ENCODE results near the gene CCM2. TPM values are rescaled to one million over a fixed set of nuclear protein-coding genes. Genes with fewer than 3 reads are reported as not detected.
"Not testable (repeated sequence)": the region's sequence is repeated elsewhere in the genome, so short reads cannot be mapped to it uniquely, and the experiment has no call there.

Gene CCM2
- total RNA-seq, 2 experiments from 2014 or later: 134 TPM

DNA sequence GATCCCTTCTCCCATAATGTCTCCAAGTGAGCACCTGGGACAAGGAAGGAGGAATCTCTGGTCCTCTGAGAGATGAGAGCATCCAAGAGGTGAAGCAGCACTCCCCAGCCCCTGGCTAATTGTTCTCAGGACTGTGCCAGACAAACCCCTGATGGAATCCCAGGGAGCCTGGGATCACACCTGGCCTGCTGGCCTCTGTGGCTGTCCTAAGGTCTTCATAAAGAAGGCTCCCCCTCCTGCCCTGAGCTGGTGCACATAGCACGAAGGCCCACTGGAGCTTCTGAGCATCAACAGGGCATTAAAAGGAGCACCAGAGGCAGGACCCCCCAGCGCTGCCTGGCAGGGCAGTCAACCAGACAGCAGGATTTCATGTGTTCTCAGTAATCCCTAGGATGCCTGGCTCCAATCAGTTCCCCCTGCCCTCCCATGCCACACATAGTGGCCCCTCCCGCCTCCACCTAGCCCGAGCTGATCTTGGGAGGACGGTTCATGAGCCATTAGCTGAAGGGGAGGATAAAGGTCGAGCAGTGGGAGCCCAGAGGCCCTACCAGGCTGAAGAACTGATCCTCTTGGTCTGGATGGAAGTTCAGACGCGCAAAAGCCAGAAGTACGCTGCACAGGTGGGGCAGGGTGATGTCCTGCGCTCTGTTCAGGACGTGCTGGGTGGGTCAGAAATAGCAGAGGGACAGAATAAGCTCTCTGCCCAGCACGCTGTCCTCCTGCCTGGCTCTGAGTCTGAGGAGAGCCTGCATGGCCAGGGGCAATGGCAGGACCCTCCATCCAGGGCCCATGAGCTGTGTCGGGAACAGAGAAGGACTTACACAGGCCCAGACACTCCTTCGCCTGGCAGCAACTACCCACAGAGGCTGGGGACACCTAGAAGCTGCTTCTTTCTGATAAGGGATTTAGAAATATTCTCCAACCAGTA lies 103.0 kb downstream of the CCM2 start:
- Mint-ChIP-seq H3K4me3 (no peak overlapping the region), H3K36me3 (ENCODE audit: low read depth) (peaks cover 31% of the 10 kb centered on the region), H3K27me3 (no peaks in the 10 kb centered on the region), H3K27ac (no peak overlapping the region), H3K4me1 (peaks cover 16% of the 10 kb centered on the region), H3K9me3 (no peaks in the 10 kb centered on the region)
- ChIA-PET CTCF (interaction anchor here (1.1 to 1.2 kb wide), 2 partner anchors 12 to 27 kb away, joined by 3 to 4 read pairs; no protein-coding TSS in a partner anchor), POLR2A (no interaction called here)
- DNase-seq: no peak

DNA sequence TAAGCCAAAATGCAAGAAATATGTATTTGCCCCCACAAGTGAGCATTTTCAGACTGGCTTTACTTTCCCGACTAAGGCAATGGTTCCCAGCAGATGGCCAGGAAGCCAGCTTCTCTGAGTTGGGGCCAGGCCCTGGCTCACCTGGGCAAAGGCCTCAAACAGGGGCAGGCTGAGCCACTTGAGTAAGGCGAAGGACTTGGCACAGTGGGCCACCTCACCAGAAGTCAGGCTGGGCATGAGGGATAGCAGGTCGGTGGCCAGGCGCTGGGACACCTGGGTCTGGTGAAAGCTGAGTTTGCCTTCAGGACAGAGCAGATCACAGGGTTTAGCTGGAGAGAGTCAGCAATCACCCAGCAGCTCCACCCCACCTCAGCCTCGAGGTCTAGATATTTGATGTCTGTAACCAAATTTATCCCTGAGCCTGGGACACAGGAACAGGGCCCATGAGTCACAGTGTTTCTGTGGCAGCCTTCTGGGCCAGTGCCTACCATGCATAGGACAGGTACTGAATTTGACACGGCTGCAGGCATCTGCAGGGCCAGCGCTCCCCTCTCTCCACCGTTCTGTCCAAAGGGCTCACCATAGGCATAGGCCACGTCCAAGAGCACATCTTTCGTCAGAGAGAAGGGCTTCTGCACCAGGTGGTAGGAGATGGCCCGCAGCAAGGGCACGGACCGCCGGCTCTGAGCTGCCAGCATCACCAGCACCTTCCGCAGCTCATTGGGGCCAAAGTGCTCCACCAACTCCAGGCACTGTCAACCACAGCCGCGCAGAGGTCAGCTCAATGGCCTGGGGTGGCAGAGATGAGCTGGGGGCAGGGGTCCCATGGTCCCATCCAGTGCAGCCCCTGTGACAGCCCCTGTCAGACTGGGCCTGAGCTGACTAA lies 104.2 kb downstream of the CCM2 start:
- Mint-ChIP-seq H3K36me3 (ENCODE audit: low read depth) (peaks cover 40% of the 10 kb centered on the region), H3K4me1 (peaks cover 27% of the 10 kb centered on the region), H3K27me3 (no peaks in the 10 kb centered on the region), H3K27ac (no peak overlapping the region), H3K4me3 (no peak overlapping the region), H3K9me3 (no peaks in the 10 kb centered on the region)
- ChIA-PET CTCF (interaction anchor here (0.6 to 1.4 kb wide), 4 partner anchors 20 to 33 kb away, joined by 3 to 4 read pairs (median 4); no protein-coding TSS in a partner anchor), POLR2A (no interaction called here)
- no peak for DNase-seq

DNA sequence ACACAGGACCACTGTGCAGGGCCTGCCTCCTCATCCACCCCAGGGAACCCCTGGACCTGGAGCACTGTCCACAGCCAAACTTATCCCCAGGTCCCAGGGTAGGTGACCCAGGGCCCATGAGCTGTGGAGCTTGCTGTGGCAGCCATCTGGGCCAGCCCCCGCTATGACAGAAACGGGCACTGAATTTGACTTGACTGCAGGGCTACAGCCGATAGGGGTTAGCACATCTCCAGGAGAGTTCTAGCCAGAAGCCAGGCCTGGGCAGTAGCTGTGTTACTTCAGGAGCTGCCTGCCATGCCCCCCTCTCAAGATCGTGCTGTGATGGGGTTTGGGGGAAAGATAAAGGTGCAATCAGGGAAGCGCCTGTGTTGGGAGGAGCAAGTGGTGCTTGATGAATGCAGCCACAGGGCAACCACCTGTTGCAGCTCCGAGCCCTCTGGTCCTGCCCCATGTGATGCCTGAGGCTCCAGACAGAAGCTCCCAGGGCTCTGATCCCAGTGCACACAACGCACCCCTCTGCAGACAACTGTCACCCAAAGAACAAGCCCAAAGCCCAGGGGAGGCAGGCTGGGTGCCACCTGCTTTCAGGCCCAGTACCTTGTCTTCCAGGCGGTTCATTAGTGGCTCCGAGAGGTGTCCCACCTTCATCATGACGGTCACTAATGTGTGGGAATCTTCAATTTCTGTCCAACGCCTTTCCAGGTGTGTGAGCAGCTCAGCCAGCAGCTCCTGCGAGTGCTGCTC lies 105.0 kb downstream of the CCM2 start:
- Mint-ChIP-seq H3K9me3 (no peaks in the 10 kb centered on the region), H3K27ac (no peak overlapping the region), H3K4me3 (no peak overlapping the region), H3K4me1 (peaks cover 31% of the 10 kb centered on the region), H3K27me3 (no peaks in the 10 kb centered on the region), H3K36me3 (ENCODE audit: low read depth) (peaks cover 40% of the 10 kb centered on the region)
- no peak for DNase-seq
- ChIA-PET POLR2A (interaction anchor here (0.5 kb wide), 1 partner anchor 10 kb away, joined by 3 read pairs; no protein-coding TSS in a partner anchor), CTCF (interaction anchor here (0.6 to 1.4 kb wide), 4 partner anchors 10 to 32 kb away, joined by 3 to 4 read pairs (median 4); no protein-coding TSS in a partner anchor)

GRCh38 chr7:45105588-45106188 lies 105.7 kb downstream of the CCM2 start:
- no peak overlapping the region for H3K4me3 Mint-ChIP-seq
- peaks cover 39% of the 10 kb centered on the region for H3K36me3 Mint-ChIP-seq (ENCODE audit: low read depth)
- H3K27ac Mint-ChIP-seq: no peak overlapping the region
- H3K9me3 Mint-ChIP-seq: no peaks in the 10 kb centered on the region
- H3K27me3 Mint-ChIP-seq: no peaks in the 10 kb centered on the region
- POLR2A ChIA-PET: interaction anchor here (0.5 kb wide), 1 partner anchor 9 kb away, joined by 3 read pairs; no protein-coding TSS in a partner anchor
- DNase-seq: no peak
- CTCF ChIA-PET: interaction anchor here (0.8 kb wide), 1 partner anchor 11 kb away, joined by 3 read pairs; no protein-coding TSS in a partner anchor
- peaks cover 36% of the 10 kb centered on the region for H3K4me1 Mint-ChIP-seq

GRCh38 chr7:45106820-45107219 lies 106.8 kb downstream of the CCM2 start:
- Mint-ChIP-seq H3K36me3 (ENCODE audit: low read depth) (peaks cover 33% of the 10 kb centered on the region), H3K4me3 (no peak overlapping the region), H3K27ac (no peak overlapping the region), H3K4me1 (peaks cover 39% of the 10 kb centered on the region), H3K9me3 (no peaks in the 10 kb centered on the region), H3K27me3 (no peaks in the 10 kb centered on the region)
- CTCF ChIA-PET: interaction anchor here (1.1 to 1.6 kb wide), 4 partner anchors 10 to 472 kb away, joined by 3 to 5 read pairs (median 4); no protein-coding TSS in a partner anchor
- POLR2A ChIA-PET: no interaction called here
- no peak for DNase-seq

DNA sequence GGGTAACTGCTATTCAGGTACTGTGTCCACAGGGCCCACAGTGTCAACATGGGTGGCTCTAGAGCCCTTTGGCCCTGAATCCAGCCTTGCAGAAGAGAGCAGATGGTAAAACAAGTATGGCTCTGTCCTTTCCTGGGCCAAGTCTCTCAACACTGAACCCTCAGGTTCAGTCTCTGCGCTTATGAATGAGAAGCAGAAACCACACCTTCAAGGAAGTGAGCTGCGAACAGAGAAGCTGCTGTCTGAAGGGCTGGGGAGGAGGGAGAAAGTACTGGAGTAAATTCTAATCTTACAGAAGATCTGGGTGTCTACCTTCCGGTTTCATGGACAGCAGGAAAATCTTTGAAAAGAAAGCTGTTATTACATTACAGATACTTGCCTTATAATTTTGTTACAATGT lies 107.4 kb downstream of the CCM2 start:
- H3K27ac Mint-ChIP-seq: peak overlapping the region; percentile 7
- H3K36me3 Mint-ChIP-seq (ENCODE audit: low read depth): peaks cover 33% of the 10 kb centered on the region
- no peaks in the 10 kb centered on the region for H3K27me3 Mint-ChIP-seq
- no peaks in the 10 kb centered on the region for H3K9me3 Mint-ChIP-seq
- H3K4me1 Mint-ChIP-seq: peaks cover 40% of the 10 kb centered on the region
- no peak for DNase-seq
- ChIA-PET POLR2A (no interaction called here), CTCF (interaction anchor here (1.1 to 1.6 kb wide), 4 partner anchors 9 to 473 kb away, joined by 3 to 5 read pairs (median 4); no protein-coding TSS in a partner anchor)
- peak overlapping the region; percentile 19 for H3K4me3 Mint-ChIP-seq

DNA sequence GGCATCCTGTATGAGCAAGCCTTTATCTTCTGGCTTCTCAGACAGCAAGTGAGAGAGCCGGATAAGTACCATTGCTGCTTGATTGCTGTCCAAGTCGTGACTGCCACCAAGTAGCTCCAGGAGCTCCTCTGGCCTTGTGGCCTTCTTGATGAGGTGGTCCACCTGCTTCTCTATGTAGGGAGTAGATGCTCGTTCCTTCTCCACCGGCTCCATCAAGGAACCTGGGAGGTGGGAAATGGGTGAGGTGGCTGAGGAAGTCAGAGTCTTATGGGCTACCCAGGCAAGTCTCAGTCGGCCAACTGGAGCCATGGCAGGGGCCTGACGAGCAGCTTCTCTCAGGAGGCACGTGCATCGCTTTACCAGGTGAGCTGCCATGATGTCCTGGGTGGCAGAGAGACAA lies 108.9 kb downstream of the CCM2 start:
- peak overlapping the region; percentile 40 for H3K4me3 Mint-ChIP-seq
- POLR2A ChIA-PET: no interaction called here
- peaks cover 46% of the 10 kb centered on the region for H3K4me1 Mint-ChIP-seq
- H3K27me3 Mint-ChIP-seq: peaks cover 4% of the 10 kb centered on the region
- H3K9me3 Mint-ChIP-seq: no peaks in the 10 kb centered on the region
- no peak for DNase-seq
- CTCF ChIA-PET: no interaction called here
- peaks cover 28% of the 10 kb centered on the region for H3K36me3 Mint-ChIP-seq (ENCODE audit: low read depth)
- H3K27ac Mint-ChIP-seq: peak overlapping the region; percentile 69

GRCh38 chr7:45111298-45112223 lies 111.6 kb downstream of the CCM2 start, which contains the start of gene TBRG4:
Gene TBRG4 (minus strand): TSS chr7:45111697. CDS start chr7:45109237, 2,460 bp downstream.
- Mint-ChIP-seq H3K27ac (peak within 1 kb of the TSS; percentile 94), H3K27me3 (peaks cover 20% of the 10 kb centered on the region), H3K4me1 (peaks cover 41% of the 10 kb centered on the region), H3K4me3 (peak within 1 kb of the TSS; percentile 82), H3K36me3 (ENCODE audit: low read depth) (peaks cover 22% of the 10 kb centered on the region), H3K9me3 (no peaks in the 10 kb centered on the region)
- CTCF ChIA-PET: interaction anchor here (0.8 to 3.6 kb wide), 5 partner anchors 11 to 264 kb away, joined by 3 to 17 read pairs (median 7); partner anchors contain the start of gene H2AZ2
- peak; percentile 95 for DNase-seq
- POLR2A ChIA-PET: interaction anchor here (0.7 kb wide), 1 partner anchor 131 kb away, joined by 4 read pairs; no protein-coding TSS in a partner anchor

DNA sequence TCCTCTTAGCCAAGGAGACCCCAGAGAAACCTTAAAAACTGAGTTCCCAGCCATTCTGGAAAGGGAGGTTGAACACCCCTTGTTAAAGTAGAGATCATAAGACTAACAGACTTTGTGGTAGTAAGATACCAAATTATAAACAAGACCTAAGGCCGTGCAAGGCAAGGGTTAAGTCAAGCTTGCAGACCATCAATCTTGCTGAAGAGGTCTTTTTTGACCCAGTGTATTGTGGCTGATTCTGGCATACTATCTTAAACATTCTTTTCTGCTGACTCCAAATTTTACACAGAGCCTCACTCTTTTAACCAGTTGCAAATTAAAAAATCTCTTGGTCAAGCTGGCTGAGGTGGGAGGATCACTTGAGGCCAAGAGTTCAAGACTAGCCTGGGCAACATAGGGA lies 112.6 kb downstream of the CCM2 start:
- ChIA-PET CTCF (interaction anchor here (1.6 to 3.6 kb wide), 2 partner anchors 10 to 24 kb away, joined by 7 to 17 read pairs; no protein-coding TSS in a partner anchor), POLR2A (no interaction called here)
- Mint-ChIP-seq H3K27ac (peak overlapping the region; percentile 94), H3K4me1 (peaks cover 34% of the 10 kb centered on the region), H3K36me3 (ENCODE audit: low read depth) (peaks cover 17% of the 10 kb centered on the region), H3K9me3 (no peaks in the 10 kb centered on the region), H3K27me3 (peaks cover 22% of the 10 kb centered on the region), H3K4me3 (peak overlapping the region; percentile 82)
- no peak for DNase-seq

GRCh38 chr7:45114257-45114656 lies 114.3 kb downstream of the CCM2 start:
- DNase-seq; POLR2A ChIA-PET; H3K27ac Mint-ChIP-seq; H3K4me3 Mint-ChIP-seq; H3K36me3 Mint-ChIP-seq (ENCODE audit: low read depth); H3K9me3 Mint-ChIP-seq: not testable (repeated sequence)
- CTCF ChIA-PET: interaction anchor here (1.5 to 1.7 kb wide), 2 partner anchors 22 to 141 kb away, joined by 4 to 7 read pairs; no protein-coding TSS in a partner anchor
- H3K4me1 Mint-ChIP-seq: peaks cover 24% of the 10 kb centered on the region
- H3K27me3 Mint-ChIP-seq: peaks cover 22% of the 10 kb centered on the region
